Dendritic cell treated with granulocyte-macrophage colony-stimulating factor and Interleukin-4, amounts not matched to agents 40 ng/mL and 50 ng/mL, for 4 days (primary cell): ENCODE data around the gene DZIP3.
"Not testable (repeated sequence)": the region's sequence is repeated elsewhere in the genome, so short reads cannot be mapped to it uniquely, and the experiment has no call there.

Source experiments
- H3K27ac Mint-ChIP-seq: one replicate; pipeline ENCODE4 v1.8.0; 2022; ENCODE audit warnings: mild to moderate bottlenecking, mixed read lengths
- H3K27me3 Mint-ChIP-seq: one replicate; pipeline ENCODE4 v1.8.0; 2022; ENCODE audit warnings: mild to moderate bottlenecking, mixed read lengths
- H3K36me3 Mint-ChIP-seq: one replicate; pipeline ENCODE4 v1.8.0; 2022; ENCODE audit warnings: low read depth, mixed read lengths
- H3K4me1 Mint-ChIP-seq: one replicate; pipeline ENCODE4 v1.8.0; 2022; ENCODE audit warnings: low read depth, mixed read lengths
- H3K4me3 Mint-ChIP-seq: one replicate; pipeline ENCODE4 v1.8.0; 2022; ENCODE audit warnings: mild to moderate bottlenecking, moderate library complexity, mixed read lengths
- H3K9me3 Mint-ChIP-seq: one replicate; pipeline ENCODE4 v1.8.0; 2022; ENCODE audit warnings: mixed read lengths
- intact Hi-C: fragments of 100-400 bp; cut with micrococcal nuclease; formaldehyde crosslinking; loops from one replicate; pipeline ENCODE4 v1.15.0; 2022

DZIP3 gene

DNA sequence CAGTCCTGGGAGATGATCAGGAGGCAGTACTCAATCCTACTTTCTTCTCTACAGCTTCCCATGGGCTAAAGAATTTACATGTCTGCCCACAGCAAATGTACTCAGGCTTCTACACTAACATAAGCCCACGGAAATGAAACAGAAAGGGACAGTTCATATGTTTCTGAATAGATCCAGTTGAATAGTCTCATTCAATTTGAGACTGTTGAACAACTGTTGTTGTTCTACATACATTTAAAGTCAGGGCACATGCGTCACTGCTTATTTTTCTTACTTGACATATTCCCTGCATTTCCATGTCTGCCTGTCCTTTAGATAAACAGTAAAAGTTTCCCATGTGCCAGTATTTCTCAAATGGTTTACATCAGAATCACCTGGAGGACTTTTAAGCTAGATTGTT, 102.8 kb downstream of the DZIP3 start:
- not testable (repeated sequence) for H3K4me1 Mint-ChIP-seq, H3K27me3 Mint-ChIP-seq, H3K27ac Mint-ChIP-seq

DNA sequence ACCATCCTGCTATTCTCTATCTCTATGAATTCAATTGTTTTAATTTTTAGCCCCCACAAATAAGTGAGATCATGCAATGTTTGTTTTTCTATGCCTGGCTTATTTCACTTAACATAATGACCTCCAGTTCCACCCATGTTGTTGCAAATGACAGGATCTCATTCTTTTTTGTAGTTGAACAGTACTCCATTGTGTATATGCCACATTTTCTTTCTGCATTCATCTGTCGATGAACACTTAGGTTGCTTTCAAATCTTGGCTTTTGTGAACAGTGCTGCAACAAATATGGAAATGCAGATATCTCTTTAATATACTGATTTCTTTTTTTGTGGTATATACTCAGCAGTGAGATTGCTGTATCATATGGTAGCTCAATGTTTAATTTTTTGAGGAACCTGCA, 108.9 kb downstream of the DZIP3 start:
- Mint-ChIP-seq H3K27ac (no peak overlapping the region), H3K4me1 (no peaks in the 10 kb centered on the region), H3K36me3 (no peaks in the 10 kb centered on the region), H3K27me3 (no peaks in the 10 kb centered on the region), H3K9me3 (peaks cover 31% of the 10 kb centered on the region), H3K4me3 (no peak overlapping the region)
- intact Hi-C loops: no loop called here

More for the DNA sequence above, 102.8 kb downstream of the DZIP3 start:
- H3K9me3 Mint-ChIP-seq, intact Hi-C loops, H3K4me3 Mint-ChIP-seq, H3K36me3 Mint-ChIP-seq: not testable (repeated sequence)

DNA sequence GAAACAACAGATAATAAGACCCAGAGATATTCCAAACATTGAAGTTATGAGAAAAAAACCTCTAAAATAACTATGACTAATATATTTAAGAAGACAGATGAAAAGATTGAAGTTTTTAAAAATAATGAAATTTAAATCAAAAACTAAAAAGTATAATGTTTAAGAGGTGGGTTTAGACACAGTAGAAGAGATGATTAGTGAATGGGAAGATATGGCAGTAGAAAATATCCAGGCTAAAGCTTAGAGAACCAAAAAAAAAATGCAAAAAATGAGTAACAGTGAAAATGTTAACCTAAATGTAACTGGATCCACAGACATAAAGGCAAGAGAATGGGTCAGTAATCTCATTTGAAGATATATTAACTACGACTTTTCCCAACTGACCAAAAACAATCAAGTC, 115.5 kb downstream of the DZIP3 start:
- Mint-ChIP-seq H3K4me1 (no peaks in the 10 kb centered on the region), H3K36me3 (no peaks in the 10 kb centered on the region), H3K4me3 (no peak overlapping the region), H3K9me3 (peaks cover 32% of the 10 kb centered on the region), H3K27ac (no peak overlapping the region), H3K27me3 (no peaks in the 10 kb centered on the region)
- intact Hi-C loops: no loop called here

DNA sequence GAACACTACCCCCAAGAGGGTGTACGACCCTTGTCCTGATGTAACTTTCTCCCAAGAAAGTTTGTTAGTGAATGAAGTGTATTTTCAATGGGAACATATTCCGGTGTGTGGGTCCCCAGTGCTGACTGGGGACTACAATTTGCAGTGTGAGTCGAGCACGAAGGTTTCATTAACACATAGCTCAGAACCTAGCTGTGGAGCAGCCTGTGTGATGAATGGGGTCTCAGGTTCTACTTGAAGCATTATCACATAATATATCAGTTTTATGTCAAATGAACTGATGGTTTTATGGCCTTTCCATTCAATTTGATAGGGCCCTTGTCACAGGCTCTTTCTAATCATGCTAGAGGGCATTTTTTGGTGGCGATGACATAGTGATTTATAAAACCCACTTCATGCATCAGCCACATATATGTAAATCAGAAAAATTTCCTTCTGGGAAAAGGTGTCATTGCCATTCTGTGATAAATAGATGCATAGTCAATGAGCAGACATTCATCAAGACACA, 123.5 kb downstream of the DZIP3 start:
- H3K27ac Mint-ChIP-seq: no peak overlapping the region
- H3K36me3 Mint-ChIP-seq: no peaks in the 10 kb centered on the region
- H3K9me3 Mint-ChIP-seq: no peaks in the 10 kb centered on the region
- no peaks in the 10 kb centered on the region for H3K4me1 Mint-ChIP-seq
- no peaks in the 10 kb centered on the region for H3K27me3 Mint-ChIP-seq
- no peak overlapping the region for H3K4me3 Mint-ChIP-seq
- intact Hi-C loops: no loop called here

DNA sequence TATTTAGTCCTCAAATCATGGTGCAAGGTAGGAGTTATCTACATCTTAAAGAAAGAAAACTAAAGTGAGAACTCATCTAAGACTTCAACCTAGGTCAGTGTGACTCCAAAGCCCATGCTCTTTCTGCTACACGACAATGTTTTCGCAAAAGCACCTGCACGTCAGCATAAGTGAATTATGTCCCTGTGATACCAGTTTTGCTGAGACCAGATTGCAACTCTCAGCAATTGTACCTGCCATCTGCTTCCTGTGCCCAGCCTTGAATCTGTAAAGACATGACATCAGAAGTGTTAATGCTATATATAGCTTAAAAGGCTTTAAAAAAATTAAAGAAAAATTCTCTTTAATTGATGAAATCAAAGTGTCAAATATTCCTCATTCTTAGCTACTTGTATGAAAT, 124.3 kb downstream of the DZIP3 start:
- Mint-ChIP-seq H3K9me3 (no peaks in the 10 kb centered on the region), H3K4me3 (no peak overlapping the region), H3K27me3 (no peaks in the 10 kb centered on the region), H3K36me3 (no peaks in the 10 kb centered on the region), H3K27ac (no peak overlapping the region), H3K4me1 (no peaks in the 10 kb centered on the region)
- intact Hi-C loops: no loop called here

DNA sequence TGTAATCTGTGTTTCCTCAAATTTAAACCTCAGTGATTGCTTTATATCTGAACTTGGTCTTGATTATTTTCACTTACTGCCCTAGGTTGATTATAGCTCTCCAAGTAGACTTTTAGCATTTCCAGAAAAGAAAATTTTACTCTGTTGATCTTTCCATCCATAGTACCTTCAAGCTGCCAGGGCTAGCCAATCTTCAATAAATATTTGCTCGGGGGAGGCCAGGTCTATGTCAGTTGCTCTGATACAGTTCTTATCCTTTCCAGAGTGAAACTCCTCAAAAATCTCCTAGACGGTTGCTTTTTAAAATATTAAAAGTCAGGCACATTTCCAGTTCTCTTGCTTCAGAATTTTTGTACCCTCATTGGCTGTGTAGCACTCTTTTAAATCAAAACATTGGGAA, 128.9 kb downstream of the DZIP3 start:
- intact Hi-C loops: no loop called here
- Mint-ChIP-seq H3K9me3 (peaks cover 10% of the 10 kb centered on the region), H3K27me3 (no peaks in the 10 kb centered on the region), H3K4me3 (no peak overlapping the region), H3K4me1 (no peaks in the 10 kb centered on the region), H3K27ac (no peak overlapping the region), H3K36me3 (no peaks in the 10 kb centered on the region)

DNA sequence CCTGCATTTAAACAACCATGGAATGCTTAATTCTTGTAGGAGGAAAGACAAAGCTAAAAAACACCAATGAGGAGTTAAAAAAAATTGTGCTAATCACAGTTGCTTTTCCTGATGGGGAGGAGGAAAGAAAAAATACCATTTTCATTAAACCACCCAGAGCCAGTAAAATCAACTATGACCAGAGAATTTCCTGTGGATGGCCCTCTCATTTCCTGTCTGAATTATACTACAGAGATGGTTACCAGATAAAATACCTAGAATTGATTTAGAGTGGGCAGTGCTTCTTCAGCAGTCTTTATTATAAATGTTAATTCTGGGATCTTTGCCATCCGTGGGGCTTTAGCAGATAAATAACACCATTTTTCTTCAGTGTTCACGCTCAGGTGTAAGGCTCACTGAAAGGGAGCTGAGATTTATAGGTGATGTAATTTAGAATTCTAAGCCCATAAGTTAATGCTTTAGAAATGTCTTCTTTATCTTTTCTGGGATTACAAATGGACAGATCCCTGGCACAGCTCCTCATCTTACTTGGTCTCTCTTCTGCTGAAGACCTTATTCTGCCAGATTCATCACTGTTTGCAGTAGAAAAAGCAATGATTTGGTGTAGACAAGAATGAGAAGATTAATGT, 129.8 kb downstream of the DZIP3 start:
- H3K36me3 Mint-ChIP-seq: no peaks in the 10 kb centered on the region
- intact Hi-C loops: no loop called here
- peaks cover 17% of the 10 kb centered on the region for H3K9me3 Mint-ChIP-seq
- H3K27ac Mint-ChIP-seq: no peak overlapping the region
- no peaks in the 10 kb centered on the region for H3K27me3 Mint-ChIP-seq
- no peak overlapping the region for H3K4me3 Mint-ChIP-seq
- H3K4me1 Mint-ChIP-seq: no peaks in the 10 kb centered on the region

DNA sequence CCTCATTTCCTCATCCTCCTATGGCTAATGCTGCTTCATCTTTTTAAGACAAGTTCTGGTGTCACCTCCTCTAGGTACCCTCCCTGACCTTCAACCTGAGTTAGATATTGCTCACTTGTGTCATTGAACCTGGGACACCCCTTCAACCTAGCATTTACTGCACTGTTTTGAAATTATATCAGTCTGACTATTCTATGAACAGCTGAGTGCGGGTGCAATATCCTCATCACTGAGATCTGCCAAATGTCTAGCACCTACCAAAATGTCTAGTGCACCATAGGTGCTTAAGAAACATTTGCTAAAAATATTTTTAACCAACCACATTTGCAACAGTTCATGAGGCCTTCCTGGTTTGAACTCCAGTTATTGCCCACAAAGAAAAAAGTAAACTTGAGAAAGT, 133.2 kb downstream of the DZIP3 start:
- intact Hi-C loops: no loop called here
- no peaks in the 10 kb centered on the region for H3K4me1 Mint-ChIP-seq

DNA sequence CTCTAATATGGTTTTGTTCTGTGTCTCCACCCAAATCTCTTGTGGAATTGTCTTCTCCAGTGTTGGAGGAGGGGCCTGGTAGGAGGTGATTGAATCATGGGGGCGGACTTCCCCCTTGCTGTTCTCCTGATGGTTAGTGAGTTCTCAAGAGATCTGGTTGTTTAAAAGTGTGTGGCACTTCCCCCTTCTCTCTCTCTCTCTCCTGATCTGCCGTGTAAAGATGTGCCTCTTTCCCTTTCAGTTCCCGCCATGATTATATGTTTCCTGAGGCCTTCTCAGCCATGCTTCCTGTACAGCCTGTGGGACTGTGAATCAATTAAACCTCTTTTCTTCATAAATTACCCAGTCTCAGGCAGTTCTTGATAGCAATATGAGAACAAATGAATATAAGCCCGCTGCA, 134.6 kb downstream of the DZIP3 start:
- no peaks in the 10 kb centered on the region for H3K4me1 Mint-ChIP-seq
- intact Hi-C loops: no loop called here
- H3K27ac Mint-ChIP-seq: no peak overlapping the region
- H3K27me3 Mint-ChIP-seq: no peaks in the 10 kb centered on the region
- no peak overlapping the region for H3K4me3 Mint-ChIP-seq
- H3K36me3 Mint-ChIP-seq: no peaks in the 10 kb centered on the region
- H3K9me3 Mint-ChIP-seq: peaks cover 29% of the 10 kb centered on the region

More for the DNA sequence above, 133.2 kb downstream of the DZIP3 start:
- no peak overlapping the region for H3K4me3 Mint-ChIP-seq
- H3K27me3 Mint-ChIP-seq: no peaks in the 10 kb centered on the region
- peaks cover 29% of the 10 kb centered on the region for H3K9me3 Mint-ChIP-seq
- no peaks in the 10 kb centered on the region for H3K36me3 Mint-ChIP-seq
- no peak overlapping the region for H3K27ac Mint-ChIP-seq

DNA sequence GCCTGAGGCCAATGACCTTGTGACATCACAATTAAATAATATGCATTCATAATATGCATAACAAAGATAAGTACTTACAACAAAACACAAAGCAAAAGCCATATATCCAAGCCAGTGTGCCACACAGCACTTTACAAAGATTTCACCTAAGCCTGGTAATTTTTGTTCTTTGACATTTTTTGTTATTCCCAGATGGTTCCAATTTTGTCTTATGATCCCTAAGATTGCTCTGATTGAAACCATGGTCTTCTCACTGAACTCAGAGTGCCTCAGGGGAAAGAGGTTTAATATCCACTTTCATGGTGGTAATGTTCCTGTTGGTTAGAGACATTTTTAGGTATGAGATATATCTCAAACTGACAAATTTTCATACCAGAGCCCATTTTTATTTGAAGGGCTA, 138.6 kb downstream of the DZIP3 start:
- Mint-ChIP-seq H3K4me3 (no peak overlapping the region), H3K36me3 (no peaks in the 10 kb centered on the region), H3K4me1 (no peaks in the 10 kb centered on the region), H3K27me3 (no peaks in the 10 kb centered on the region), H3K9me3 (peaks cover 19% of the 10 kb centered on the region), H3K27ac (no peak overlapping the region)
- intact Hi-C loops: no loop called here

DNA sequence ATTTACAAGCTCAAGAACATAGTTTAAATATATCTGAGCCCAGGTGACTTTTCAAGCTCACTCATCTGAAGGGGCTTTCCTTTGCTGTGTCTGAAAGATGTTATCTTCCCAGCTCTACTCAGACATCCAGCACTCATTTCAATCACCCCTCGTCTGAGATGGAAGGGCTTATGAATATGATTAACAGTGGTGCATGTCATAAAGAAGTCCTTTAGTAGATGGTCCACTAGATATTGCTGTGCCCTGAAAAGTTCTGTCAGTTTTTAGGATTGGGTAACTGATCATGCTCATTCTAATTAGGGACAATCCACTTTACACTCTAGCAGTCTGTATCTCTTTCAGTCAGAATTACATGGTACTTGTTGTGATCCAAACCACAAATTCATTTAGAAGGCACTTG, 139.4 kb downstream of the DZIP3 start:
- Mint-ChIP-seq H3K36me3 (no peaks in the 10 kb centered on the region), H3K9me3 (peaks cover 16% of the 10 kb centered on the region), H3K4me3 (no peak overlapping the region), H3K4me1 (no peaks in the 10 kb centered on the region), H3K27ac (no peak overlapping the region), H3K27me3 (no peaks in the 10 kb centered on the region)
- intact Hi-C loops: no loop called here

DNA sequence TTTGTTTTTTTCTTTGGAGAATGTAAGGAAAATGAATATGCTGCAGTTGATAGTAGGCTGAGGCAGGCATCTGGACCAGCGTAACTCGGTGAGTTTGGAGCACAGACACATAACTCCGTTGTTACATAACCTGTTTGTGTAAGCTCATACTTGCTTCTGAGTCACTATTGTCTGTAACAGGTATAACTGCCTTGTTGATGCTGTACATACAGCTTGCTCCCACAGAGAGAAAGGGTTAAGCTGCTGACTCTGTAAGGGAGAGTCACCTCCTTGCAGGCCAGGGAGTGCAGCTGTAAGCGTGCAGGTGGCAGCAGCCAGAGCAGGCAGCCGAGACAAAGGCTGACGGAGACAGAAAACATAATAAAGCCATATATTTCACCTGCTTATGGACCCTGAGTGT, 147.3 kb downstream of the DZIP3 start:
- no peaks in the 10 kb centered on the region for H3K9me3 Mint-ChIP-seq
- H3K4me3 Mint-ChIP-seq: no peak overlapping the region
- no peaks in the 10 kb centered on the region for H3K27me3 Mint-ChIP-seq
- H3K4me1 Mint-ChIP-seq: no peaks in the 10 kb centered on the region
- H3K36me3 Mint-ChIP-seq: no peaks in the 10 kb centered on the region
- H3K27ac Mint-ChIP-seq: no peak overlapping the region
- intact Hi-C loops: no loop called here

DNA sequence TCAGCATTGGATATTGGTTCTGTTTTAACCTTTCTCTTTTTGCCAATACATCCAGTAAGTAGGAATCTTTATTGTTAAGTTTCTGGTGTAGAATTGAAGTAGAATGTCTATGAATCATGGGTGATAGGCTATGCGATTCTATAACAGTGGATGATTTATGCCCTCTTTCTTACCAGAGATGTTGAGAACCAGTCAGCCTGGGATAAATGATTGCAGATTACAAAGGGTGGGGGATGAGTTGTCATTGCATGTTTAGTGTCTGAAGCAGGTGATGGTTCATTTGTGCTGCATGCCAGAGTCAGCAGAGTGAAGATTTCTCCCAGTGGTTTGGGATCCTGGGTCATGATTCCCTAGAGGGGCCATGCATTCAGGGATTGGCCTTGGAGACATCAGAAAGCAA, 153.4 kb downstream of the DZIP3 start:
- Mint-ChIP-seq H3K27ac (no peak overlapping the region), H3K9me3 (peaks cover 32% of the 10 kb centered on the region), H3K4me3 (no peak overlapping the region), H3K27me3 (no peaks in the 10 kb centered on the region), H3K4me1 (no peaks in the 10 kb centered on the region), H3K36me3 (no peaks in the 10 kb centered on the region)
- intact Hi-C loops: no loop called here
